GM23338 (cell line): ENCODE data around the gene ELL2. TPM values are rescaled to one million over a fixed set of nuclear protein-coding genes. Genes with fewer than 3 reads are reported as not detected.

Experiments used
- ATAC-seq: fragments of 200-7000 bp; cut with Tn5 transposase; 3 replicates; pipeline ENCODE4 v1.9.1; 2020
- DNase-seq: peaks from one replicate; pipeline ENCODE4 v3.0.0-alpha.2; 2015; ENCODE audit warnings: low spot score
- H2AFZ ChIP-seq: fragments of 200-600 bp; sonication (generic); 2 replicates; pipeline ENCODE4 v1.8.0; 2016; ENCODE audit warnings: antibody characterized with exemption, mild to moderate bottlenecking, moderate library complexity
- H3F3A ChIP-seq: fragments of 200-600 bp; sonication (generic); replicated peaks from 2 replicates; pipeline ENCODE4 v1.8.0; 2017; ENCODE audit warnings: antibody characterized with exemption, mixed run types, low read depth
- H3K27ac ChIP-seq: fragments of 200-600 bp; sonication (generic); 2 replicates; pipeline ENCODE4 v1.6.1; 2016; ENCODE audit warnings: low read depth
- H3K27me3 ChIP-seq: fragments of 200-600 bp; sonication (generic); 2 replicates; pipeline ENCODE4 v1.8.0; 2016; ENCODE audit warnings: mild to moderate bottlenecking, mixed run types, moderate library complexity; ENCODE audit not compliant: insufficient read depth
- H3K36me3 ChIP-seq: fragments of 200-600 bp; sonication (generic); 2 replicates; pipeline ENCODE4 v1.8.0; 2016; ENCODE audit warnings: mild to moderate bottlenecking; ENCODE audit not compliant: insufficient read depth
- H3K4me1 ChIP-seq: fragments of 200-600 bp; sonication (generic); 2 replicates; pipeline ENCODE4 v1.8.0; 2016; ENCODE audit warnings: mild to moderate bottlenecking, moderate library complexity; ENCODE audit not compliant: insufficient read depth
- H3K4me2 ChIP-seq: fragments of 200-600 bp; sonication (generic); 2 replicates; pipeline ENCODE4 v1.7.1; 2017; ENCODE audit warnings: mixed run types
- H3K4me3 ChIP-seq: fragments of 200-600 bp; sonication (generic); 2 replicates; pipeline ENCODE4 v1.6.1; 2016; ENCODE audit warnings: mixed run types
- H3K79me2 ChIP-seq: fragments of 200-600 bp; sonication (generic); replicated peaks from 2 replicates; pipeline ENCODE4 v1.8.0; 2017; ENCODE audit warnings: mild to moderate bottlenecking; ENCODE audit not compliant: insufficient read depth
- H3K9me2 ChIP-seq: fragments of 200-600 bp; sonication (generic); 2 replicates; pipeline ENCODE4 v1.8.0; 2017; ENCODE audit not compliant: insufficient read depth
- H4K20me1 ChIP-seq: fragments of 200-600 bp; sonication (generic); replicated peaks from 2 replicates; pipeline ENCODE4 v1.8.0; 2017; ENCODE audit warnings: mild to moderate bottlenecking; ENCODE audit not compliant: insufficient read depth
- H3K27ac Mint-ChIP-seq: 2 replicates; pipeline ENCODE4 v1.8.0; 2020; ENCODE audit warnings: inconsistent platforms, mild to moderate bottlenecking, moderate library complexity, mixed read lengths
- H3K27me3 Mint-ChIP-seq: 3 replicates; pipeline ENCODE4 v1.8.0; 2022; ENCODE audit warnings: low read depth, mild to moderate bottlenecking, moderate library complexity, mixed read lengths, inconsistent platforms; ENCODE audit not compliant: insufficient read depth, poor library complexity
- H3K36me3 Mint-ChIP-seq: 3 replicates; pipeline ENCODE4 v1.8.0; 2021; ENCODE audit warnings: low read depth, mild to moderate bottlenecking, inconsistent platforms, moderate library complexity, mixed read lengths
- H3K4me1 Mint-ChIP-seq: 3 replicates; pipeline ENCODE4 v1.8.0; 2020; ENCODE audit warnings: mild to moderate bottlenecking, inconsistent platforms, mixed read lengths
- H3K4me3 Mint-ChIP-seq: 3 replicates; pipeline ENCODE4 v1.8.0; 2021; ENCODE audit warnings: moderate library complexity, mild to moderate bottlenecking, inconsistent platforms, mixed read lengths
- H3K9me3 Mint-ChIP-seq: 3 replicates; pipeline ENCODE4 v1.8.0; 2020; ENCODE audit warnings: moderate library complexity, mild to moderate bottlenecking, inconsistent platforms, mixed read lengths
- CREB1 ChIP-seq: fragments of 250-450 bp; sonication (Bioruptor Pico); IDR thresholded peaks from 2 replicates; pipeline ENCODE4 v1.5.0; 2020; ENCODE audit warnings: low read depth, mild to moderate bottlenecking, moderate library complexity
- EZH2 ChIP-seq: fragments of 200-600 bp; sonication (generic); IDR thresholded peaks from one replicate; pipeline ENCODE4 v1.8.0; 2017; ENCODE audit warnings: antibody characterized with exemption, mild to moderate bottlenecking, low read depth; ENCODE audit not compliant: unreplicated experiment
- EZH2phosphoT487 ChIP-seq: fragments of 200-600 bp; sonication (generic); IDR thresholded peaks from one replicate; pipeline ENCODE4 v1.8.1; 2018; ENCODE audit warnings: antibody characterized with exemption; ENCODE audit not compliant: unreplicated experiment
- JUNB ChIP-seq: IDR thresholded peaks from one replicate; pipeline ENCODE4 v1.6.1; 2016; ENCODE audit warnings: antibody characterized with exemption; ENCODE audit not compliant: unreplicated experiment
- NANOG ChIP-seq: IDR thresholded peaks from 2 replicates; pipeline ENCODE4 v1.6.1; 2016; ENCODE audit warnings: antibody characterized with exemption, borderline replicate concordance
- POLR2AphosphoS5 ChIP-seq: IDR thresholded peaks from 2 replicates; pipeline ENCODE4 v1.6.1; 2016; ENCODE audit warnings: antibody characterized with exemption, low read depth
- STAT1 ChIP-seq: IDR thresholded peaks from one replicate; pipeline ENCODE4 v1.6.1; 2016; ENCODE audit warnings: antibody characterized with exemption; ENCODE audit not compliant: unreplicated experiment
- ZNF114 ChIP-seq: fragments of 250-450 bp; sonication (Bioruptor Pico); IDR thresholded peaks from 2 replicates; pipeline ENCODE4 v1.5.0; 2020; ENCODE audit warnings: mild to moderate bottlenecking, moderate library complexity
- ZNF331 ChIP-seq: fragments of 250-450 bp; sonication (Bioruptor Pico); IDR thresholded peaks from 2 replicates; pipeline ENCODE4 v1.5.0; 2020; ENCODE audit warnings: low read depth, mild to moderate bottlenecking, moderate library complexity
- polyA plus RNA-seq: library from polyadenylated mRNA; unstranded; fragments of >200 nt; fragmentation: Nextera tagmentation; extraction: Ambion mirVana; gene quantifications from 2 replicates; pipeline ENCODE4 v1.2.1, GENCODE V29; 2016
- total RNA-seq: library from RNA; depleted of rRNA; stranded (reverse); fragments of >200 nt; shearing (Covaris generic); gene quantifications from 2 replicates; pipeline ENCODE4 v1.2.3, GENCODE V29; 2014
- TF ChIP-seq, protein P1 (sequence below), 2 experiments: fragments of 200-600 bp in 1 of 2; sonication (generic) in 1 of 2; conservative IDR thresholded peaks; 2 replicates each; pipeline versions ENCODE4 v1.5.1 to v1.6.1; 2016 to 2017; ENCODE audit warnings: antibody characterized with exemption in 2 of 2, low read depth in 2 of 2, mild to moderate bottlenecking in 2 of 2, moderate library complexity in 1 of 2
- TF ChIP-seq, protein P2 (sequence below): IDR thresholded peaks from one replicate; pipeline ENCODE4 v1.6.1; 2018; ENCODE audit warnings: antibody characterized with exemption; ENCODE audit not compliant: unreplicated experiment
- TF ChIP-seq, protein P3 (sequence below): IDR thresholded peaks from 2 replicates; pipeline ENCODE4 v1.6.1; 2016; ENCODE audit warnings: antibody characterized with exemption
- TF ChIP-seq, protein P4 (sequence below): fragments of 250-450 bp; sonication (Bioruptor Pico); IDR thresholded peaks from 2 replicates; pipeline ENCODE4 v1.5.0; 2020; ENCODE audit warnings: mild to moderate bottlenecking, moderate library complexity

The ELL2 gene
- total and polyA plus RNA-seq, 2 experiments from 2014 or later: 7.4 to 32.6 TPM

DNA sequence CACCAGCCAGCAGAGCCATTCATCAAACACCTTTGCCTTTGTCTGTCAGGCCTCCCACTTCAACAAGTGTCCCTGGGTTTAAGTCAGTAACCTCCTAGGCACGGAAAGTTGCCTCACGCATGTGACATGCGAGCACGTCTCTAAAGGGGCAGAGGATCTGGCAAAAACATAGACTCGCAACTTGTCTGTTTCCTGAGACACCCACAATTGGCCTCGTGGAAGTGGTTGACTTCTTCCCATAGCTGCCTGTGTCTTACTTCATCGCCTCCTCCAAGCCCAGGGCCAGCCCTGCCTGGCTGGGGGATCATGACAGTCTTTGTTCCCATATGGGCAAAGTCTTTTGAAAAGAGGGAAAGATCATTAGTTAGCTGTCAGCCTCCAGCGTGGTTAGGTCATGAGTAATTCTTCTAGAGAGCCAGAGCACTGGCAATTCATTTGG lies 103.6 kb downstream of the ELL2 start:
- no peak overlapping the region for H3K27ac ChIP-seq
- peaks cover 19% of the 10 kb centered on the region for H3K4me1 Mint-ChIP-seq

More for the DNA sequence above, 103.6 kb downstream of the ELL2 start:
- H3K27me3 Mint-ChIP-seq: peaks cover 7% of the 10 kb centered on the region
- Histone ChIP-seq H3K36me3 (no peaks in the 10 kb centered on the region), H2AFZ (no peak overlapping the region), H3K4me1 (no peaks in the 10 kb centered on the region; the same call in 1 of the 2 replicates), H3K4me2 (no peak overlapping the region), H3K4me3 (no peak overlapping the region), H3F3A (no peaks in the 10 kb centered on the region), H3K9me2 (no peaks in the 10 kb centered on the region), H4K20me1 (no peaks in the 10 kb centered on the region), H3K27me3 (no peaks in the 10 kb centered on the region), H3K79me2 (no peaks in the 10 kb centered on the region)
- H3K9me3 Mint-ChIP-seq: no peaks in the 10 kb centered on the region
- H3K27ac Mint-ChIP-seq: no peak overlapping the region
- no peaks in the 10 kb centered on the region for H3K36me3 Mint-ChIP-seq
- DNase-seq (no peak), ATAC-seq (no peak)
- H3K4me3 Mint-ChIP-seq: no peak overlapping the region
- TF ChIP-seq EZH2 (no peak), NANOG (no peak), ZNF114 (CRISPR knock-in tag) (no peak), POLR2AphosphoS5 (no peak), CREB1 (no peak), JUNB (no peak), EZH2phosphoT487 (no peak), ZNF331 (CRISPR knock-in tag) (no peak), STAT1 (no peak)
- TF ChIP-seq, protein P1, sequence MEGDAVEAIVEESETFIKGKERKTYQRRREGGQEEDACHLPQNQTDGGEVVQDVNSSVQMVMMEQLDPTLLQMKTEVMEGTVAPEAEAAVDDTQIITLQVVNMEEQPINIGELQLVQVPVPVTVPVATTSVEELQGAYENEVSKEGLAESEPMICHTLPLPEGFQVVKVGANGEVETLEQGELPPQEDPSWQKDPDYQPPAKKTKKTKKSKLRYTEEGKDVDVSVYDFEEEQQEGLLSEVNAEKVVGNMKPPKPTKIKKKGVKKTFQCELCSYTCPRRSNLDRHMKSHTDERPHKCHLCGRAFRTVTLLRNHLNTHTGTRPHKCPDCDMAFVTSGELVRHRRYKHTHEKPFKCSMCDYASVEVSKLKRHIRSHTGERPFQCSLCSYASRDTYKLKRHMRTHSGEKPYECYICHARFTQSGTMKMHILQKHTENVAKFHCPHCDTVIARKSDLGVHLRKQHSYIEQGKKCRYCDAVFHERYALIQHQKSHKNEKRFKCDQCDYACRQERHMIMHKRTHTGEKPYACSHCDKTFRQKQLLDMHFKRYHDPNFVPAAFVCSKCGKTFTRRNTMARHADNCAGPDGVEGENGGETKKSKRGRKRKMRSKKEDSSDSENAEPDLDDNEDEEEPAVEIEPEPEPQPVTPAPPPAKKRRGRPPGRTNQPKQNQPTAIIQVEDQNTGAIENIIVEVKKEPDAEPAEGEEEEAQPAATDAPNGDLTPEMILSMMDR (conservative IDR thresholded peaks at IDR 0.05; ENCODE audit: low read depth in 2 of 2): no peak
- TF ChIP-seq, protein P2, sequence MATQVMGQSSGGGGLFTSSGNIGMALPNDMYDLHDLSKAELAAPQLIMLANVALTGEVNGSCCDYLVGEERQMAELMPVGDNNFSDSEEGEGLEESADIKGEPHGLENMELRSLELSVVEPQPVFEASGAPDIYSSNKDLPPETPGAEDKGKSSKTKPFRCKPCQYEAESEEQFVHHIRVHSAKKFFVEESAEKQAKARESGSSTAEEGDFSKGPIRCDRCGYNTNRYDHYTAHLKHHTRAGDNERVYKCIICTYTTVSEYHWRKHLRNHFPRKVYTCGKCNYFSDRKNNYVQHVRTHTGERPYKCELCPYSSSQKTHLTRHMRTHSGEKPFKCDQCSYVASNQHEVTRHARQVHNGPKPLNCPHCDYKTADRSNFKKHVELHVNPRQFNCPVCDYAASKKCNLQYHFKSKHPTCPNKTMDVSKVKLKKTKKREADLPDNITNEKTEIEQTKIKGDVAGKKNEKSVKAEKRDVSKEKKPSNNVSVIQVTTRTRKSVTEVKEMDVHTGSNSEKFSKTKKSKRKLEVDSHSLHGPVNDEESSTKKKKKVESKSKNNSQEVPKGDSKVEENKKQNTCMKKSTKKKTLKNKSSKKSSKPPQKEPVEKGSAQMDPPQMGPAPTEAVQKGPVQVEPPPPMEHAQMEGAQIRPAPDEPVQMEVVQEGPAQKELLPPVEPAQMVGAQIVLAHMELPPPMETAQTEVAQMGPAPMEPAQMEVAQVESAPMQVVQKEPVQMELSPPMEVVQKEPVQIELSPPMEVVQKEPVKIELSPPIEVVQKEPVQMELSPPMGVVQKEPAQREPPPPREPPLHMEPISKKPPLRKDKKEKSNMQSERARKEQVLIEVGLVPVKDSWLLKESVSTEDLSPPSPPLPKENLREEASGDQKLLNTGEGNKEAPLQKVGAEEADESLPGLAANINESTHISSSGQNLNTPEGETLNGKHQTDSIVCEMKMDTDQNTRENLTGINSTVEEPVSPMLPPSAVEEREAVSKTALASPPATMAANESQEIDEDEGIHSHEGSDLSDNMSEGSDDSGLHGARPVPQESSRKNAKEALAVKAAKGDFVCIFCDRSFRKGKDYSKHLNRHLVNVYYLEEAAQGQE: no peak
- TF ChIP-seq, protein P3, sequence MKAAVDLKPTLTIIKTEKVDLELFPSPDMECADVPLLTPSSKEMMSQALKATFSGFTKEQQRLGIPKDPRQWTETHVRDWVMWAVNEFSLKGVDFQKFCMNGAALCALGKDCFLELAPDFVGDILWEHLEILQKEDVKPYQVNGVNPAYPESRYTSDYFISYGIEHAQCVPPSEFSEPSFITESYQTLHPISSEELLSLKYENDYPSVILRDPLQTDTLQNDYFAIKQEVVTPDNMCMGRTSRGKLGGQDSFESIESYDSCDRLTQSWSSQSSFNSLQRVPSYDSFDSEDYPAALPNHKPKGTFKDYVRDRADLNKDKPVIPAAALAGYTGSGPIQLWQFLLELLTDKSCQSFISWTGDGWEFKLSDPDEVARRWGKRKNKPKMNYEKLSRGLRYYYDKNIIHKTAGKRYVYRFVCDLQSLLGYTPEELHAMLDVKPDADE: no peak
- TF ChIP-seq, protein P4, sequence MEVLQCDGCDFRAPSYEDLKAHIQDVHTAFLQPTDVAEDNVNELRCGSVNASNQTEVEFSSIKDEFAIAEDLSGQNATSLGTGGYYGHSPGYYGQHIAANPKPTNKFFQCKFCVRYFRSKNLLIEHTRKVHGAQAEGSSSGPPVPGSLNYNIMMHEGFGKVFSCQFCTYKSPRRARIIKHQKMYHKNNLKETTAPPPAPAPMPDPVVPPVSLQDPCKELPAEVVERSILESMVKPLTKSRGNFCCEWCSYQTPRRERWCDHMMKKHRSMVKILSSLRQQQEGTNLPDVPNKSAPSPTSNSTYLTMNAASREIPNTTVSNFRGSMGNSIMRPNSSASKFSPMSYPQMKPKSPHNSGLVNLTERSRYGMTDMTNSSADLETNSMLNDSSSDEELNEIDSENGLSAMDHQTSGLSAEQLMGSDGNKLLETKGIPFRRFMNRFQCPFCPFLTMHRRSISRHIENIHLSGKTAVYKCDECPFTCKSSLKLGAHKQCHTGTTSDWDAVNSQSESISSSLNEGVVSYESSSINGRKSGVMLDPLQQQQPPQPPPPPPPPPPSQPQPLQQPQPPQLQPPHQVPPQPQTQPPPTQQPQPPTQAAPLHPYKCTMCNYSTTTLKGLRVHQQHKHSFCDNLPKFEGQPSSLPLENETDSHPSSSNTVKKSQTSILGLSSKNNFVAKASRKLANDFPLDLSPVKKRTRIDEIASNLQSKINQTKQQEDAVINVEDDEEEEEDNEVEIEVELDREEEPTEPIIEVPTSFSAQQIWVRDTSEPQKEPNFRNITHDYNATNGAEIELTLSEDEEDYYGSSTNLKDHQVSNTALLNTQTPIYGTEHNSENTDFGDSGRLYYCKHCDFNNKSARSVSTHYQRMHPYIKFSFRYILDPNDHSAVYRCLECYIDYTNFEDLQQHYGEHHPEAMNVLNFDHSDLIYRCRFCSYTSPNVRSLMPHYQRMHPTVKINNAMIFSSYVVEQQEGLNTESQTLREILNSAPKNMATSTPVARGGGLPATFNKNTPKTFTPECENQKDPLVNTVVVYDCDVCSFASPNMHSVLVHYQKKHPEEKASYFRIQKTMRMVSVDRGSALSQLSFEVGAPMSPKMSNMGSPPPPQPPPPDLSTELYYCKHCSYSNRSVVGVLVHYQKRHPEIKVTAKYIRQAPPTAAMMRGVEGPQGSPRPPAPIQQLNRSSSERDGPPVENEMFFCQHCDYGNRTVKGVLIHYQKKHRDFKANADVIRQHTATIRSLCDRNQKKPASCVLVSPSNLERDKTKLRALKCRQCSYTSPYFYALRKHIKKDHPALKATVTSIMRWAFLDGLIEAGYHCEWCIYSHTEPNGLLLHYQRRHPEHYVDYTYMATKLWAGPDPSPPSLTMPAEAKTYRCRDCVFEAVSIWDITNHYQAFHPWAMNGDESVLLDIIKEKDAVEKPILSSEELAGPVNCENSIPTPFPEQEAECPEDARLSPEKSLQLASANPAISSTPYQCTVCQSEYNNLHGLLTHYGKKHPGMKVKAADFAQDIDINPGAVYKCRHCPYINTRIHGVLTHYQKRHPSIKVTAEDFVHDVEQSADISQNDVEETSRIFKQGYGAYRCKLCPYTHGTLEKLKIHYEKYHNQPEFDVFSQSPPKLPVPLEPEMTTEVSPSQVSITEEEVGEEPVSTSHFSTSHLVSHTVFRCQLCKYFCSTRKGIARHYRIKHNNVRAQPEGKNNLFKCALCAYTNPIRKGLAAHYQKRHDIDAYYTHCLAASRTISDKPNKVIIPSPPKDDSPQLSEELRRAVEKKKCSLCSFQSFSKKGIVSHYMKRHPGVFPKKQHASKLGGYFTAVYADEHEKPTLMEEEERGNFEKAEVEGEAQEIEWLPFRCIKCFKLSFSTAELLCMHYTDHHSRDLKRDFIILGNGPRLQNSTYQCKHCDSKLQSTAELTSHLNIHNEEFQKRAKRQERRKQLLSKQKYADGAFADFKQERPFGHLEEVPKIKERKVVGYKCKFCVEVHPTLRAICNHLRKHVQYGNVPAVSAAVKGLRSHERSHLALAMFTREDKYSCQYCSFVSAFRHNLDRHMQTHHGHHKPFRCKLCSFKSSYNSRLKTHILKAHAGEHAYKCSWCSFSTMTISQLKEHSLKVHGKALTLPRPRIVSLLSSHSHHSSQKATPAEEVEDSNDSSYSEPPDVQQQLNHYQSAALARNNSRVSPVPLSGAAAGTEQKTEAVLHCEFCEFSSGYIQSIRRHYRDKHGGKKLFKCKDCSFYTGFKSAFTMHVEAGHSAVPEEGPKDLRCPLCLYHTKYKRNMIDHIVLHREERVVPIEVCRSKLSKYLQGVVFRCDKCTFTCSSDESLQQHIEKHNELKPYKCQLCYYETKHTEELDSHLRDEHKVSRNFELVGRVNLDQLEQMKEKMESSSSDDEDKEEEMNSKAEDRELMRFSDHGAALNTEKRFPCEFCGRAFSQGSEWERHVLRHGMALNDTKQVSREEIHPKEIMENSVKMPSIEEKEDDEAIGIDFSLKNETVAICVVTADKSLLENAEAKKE: no peak
